Measurements from ENCODE around the gene FKBP1A. TPM values are rescaled to one million over a fixed set of nuclear protein-coding genes. Genes with fewer than 3 reads are reported as not detected.
A peak's percentile ranks its signal among the peaks of the same experiment; 100 is the strongest.

FKBP1A gene
- total and polyA plus RNA-seq, 5 donors from 2014 or later, result 49.1 to 84.3 (median 65.4) TPM

GRCh38 chr20:1435337-1435699 is 42.5 kb upstream of the FKBP1A start:
- H3K36me3 ChIP-seq (ENCODE audit: control insufficient read depth, insufficient read depth, low read length), result peaks cover 3% of the 10 kb centered on the region
- Mint-ChIP-seq H3K36me3 (peaks cover 3% of the 10 kb centered on the region), H3K27me3 (no peaks in the 10 kb centered on the region), H3K4me3 (no peak overlapping the region), H3K4me1 (peaks cover 13 to 32% (median 25%) of the 10 kb centered on the region in 4 donors), H3K9me3 (no peaks in the 10 kb centered on the region), H3K27ac (no peak overlapping the region)
- no peaks in the 10 kb centered on the region for H3K9me3 ChIP-seq (ENCODE audit: control insufficient read depth in 2 of 2, low read length in 2 of 2)
- H3K4me1 ChIP-seq (ENCODE audit: control insufficient read depth, insufficient read depth, low read length, poor library complexity, severe bottlenecking), result peaks cover 14% of the 10 kb centered on the region
- H3K27me3 ChIP-seq (ENCODE audit: control insufficient read depth, insufficient read depth, low read length), result no peaks in the 10 kb centered on the region
- H3K4me3 ChIP-seq (ENCODE audit: low read depth, low read length), result peak overlapping the region; percentile 55
- ATAC-seq (ENCODE audit: low read depth in 2 of 2) (no peak), DNase-seq (no peak)
- no peak overlapping the region for H3K27ac ChIP-seq (ENCODE audit: insufficient read depth, low read length, poor library complexity, severe bottlenecking)

- Histone ChIP-seq H3K27me3 (ENCODE audit: control insufficient read depth, insufficient read depth, low read length) (no peaks in the 10 kb centered on the region), H3K4me3 (ENCODE audit: low read depth, low read length) (peak overlapping the region; percentile 55), H3K36me3 (ENCODE audit: control insufficient read depth, insufficient read depth, low read length) (no peaks in the 10 kb centered on the region), H3K9me3 (ENCODE audit: control insufficient read depth in 2 of 2, low read length in 2 of 2) (no peaks in the 10 kb centered on the region), H3K27ac (ENCODE audit: insufficient read depth, low read length, poor library complexity, severe bottlenecking) (no peak overlapping the region), H3K4me1 (ENCODE audit: control insufficient read depth, insufficient read depth, low read length, poor library complexity, severe bottlenecking) (peaks cover 14% of the 10 kb centered on the region)
- Mint-ChIP-seq H3K9me3 (no peaks in the 10 kb centered on the region), H3K36me3 (no peaks in the 10 kb centered on the region), H3K4me1 (peaks cover 13 to 29% (median 25%) of the 10 kb centered on the region in 4 donors), H3K27ac (peak overlapping the region in 1 of 3 donors; percentile 10), H3K4me3 (peak overlapping the region in 1 of 4 donors; percentile 36), H3K27me3 (peaks cover 4% of the 10 kb centered on the region)
- DNase-seq (peak; percentile 29 to 94 (median 61)), ATAC-seq (ENCODE audit: low read depth in 2 of 2) (peak; percentile 78 to 79)
These were observed 41.9 kb upstream of the FKBP1A start for GRCh38 chr20:1434571-1435336.

GRCh38 chr20:1431158-1431557 is 38.3 kb upstream of the FKBP1A start:
- ATAC-seq (ENCODE audit: low read depth in 2 of 2) (no peak), DNase-seq (no peak)
- no peak overlapping the region for H3K27ac ChIP-seq (ENCODE audit: insufficient read depth, low read length, poor library complexity, severe bottlenecking)
- Mint-ChIP-seq H3K36me3 (no peaks in the 10 kb centered on the region), H3K4me1 (peaks cover 13 to 24% (median 20%) of the 10 kb centered on the region in 4 donors), H3K4me3 (no peak overlapping the region), H3K9me3 (no peaks in the 10 kb centered on the region), H3K27me3 (peaks cover 4% of the 10 kb centered on the region), H3K27ac (no peak overlapping the region)
- H3K36me3 ChIP-seq (ENCODE audit: control insufficient read depth, insufficient read depth, low read length), result no peaks in the 10 kb centered on the region
- no peaks in the 10 kb centered on the region for H3K9me3 ChIP-seq (ENCODE audit: control insufficient read depth in 2 of 2, low read length in 2 of 2)
- peaks cover 14% of the 10 kb centered on the region for H3K4me1 ChIP-seq (ENCODE audit: control insufficient read depth, insufficient read depth, low read length, poor library complexity, severe bottlenecking)
- H3K27me3 ChIP-seq (ENCODE audit: control insufficient read depth, insufficient read depth, low read length), result no peaks in the 10 kb centered on the region
- no peak overlapping the region for H3K4me3 ChIP-seq (ENCODE audit: low read depth, low read length)

- no peak overlapping the region for H3K4me3 Mint-ChIP-seq
- Histone ChIP-seq H3K27me3 (ENCODE audit: control insufficient read depth, insufficient read depth, low read length) (no peaks in the 10 kb centered on the region), H3K36me3 (ENCODE audit: control insufficient read depth, insufficient read depth, low read length) (no peaks in the 10 kb centered on the region), H3K27ac (ENCODE audit: insufficient read depth, low read length, poor library complexity, severe bottlenecking) (no peak overlapping the region), H3K9me3 (ENCODE audit: control insufficient read depth in 2 of 2, low read length in 2 of 2) (no peaks in the 10 kb centered on the region), H3K4me1 (ENCODE audit: control insufficient read depth, insufficient read depth, low read length, poor library complexity, severe bottlenecking) (peaks cover 9% of the 10 kb centered on the region), H3K4me3 (ENCODE audit: low read depth, low read length) (no peak overlapping the region)
- DNase-seq (no peak), ATAC-seq (ENCODE audit: low read depth in 2 of 2) (no peak)
- H3K36me3 Mint-ChIP-seq, result no peaks in the 10 kb centered on the region
- H3K27ac Mint-ChIP-seq, result peak overlapping the region in 1 of 3 donors; percentile 52
- H3K4me1 Mint-ChIP-seq, result peaks cover 6 to 18% (median 12%) of the 10 kb centered on the region in 4 donors
- H3K27me3 Mint-ChIP-seq, result peaks cover 4% of the 10 kb centered on the region
- no peaks in the 10 kb centered on the region for H3K9me3 Mint-ChIP-seq
These were observed 37.2 kb upstream of the FKBP1A start for GRCh38 chr20:1430004-1430451.

- ATAC-seq (ENCODE audit: low read depth in 2 of 2), result no peak
- Mint-ChIP-seq H3K9me3 (no peaks in the 10 kb centered on the region), H3K27me3 (peaks cover 4% of the 10 kb centered on the region), H3K4me3 (no peak overlapping the region), H3K27ac (no peak overlapping the region), H3K4me1 (peaks cover under 1 to 14% (median 4%) of the 10 kb centered on the region in 4 donors), H3K36me3 (no peaks in the 10 kb centered on the region)
- Histone ChIP-seq H3K36me3 (ENCODE audit: control insufficient read depth, insufficient read depth, low read length) (no peaks in the 10 kb centered on the region), H3K4me3 (ENCODE audit: low read depth, low read length) (no peak overlapping the region), H3K27me3 (ENCODE audit: control insufficient read depth, insufficient read depth, low read length) (no peaks in the 10 kb centered on the region), H3K27ac (ENCODE audit: insufficient read depth, low read length, poor library complexity, severe bottlenecking) (no peak overlapping the region), H3K4me1 (ENCODE audit: control insufficient read depth, insufficient read depth, low read length, poor library complexity, severe bottlenecking) (peaks cover 1% of the 10 kb centered on the region), H3K9me3 (ENCODE audit: control insufficient read depth in 2 of 2, low read length in 2 of 2) (no peaks in the 10 kb centered on the region)
- DNase-seq, result no peak
These were observed 36.4 kb upstream of the FKBP1A start for GRCh38 chr20:1429143-1429728.

- Mint-ChIP-seq H3K27ac (no peak overlapping the region), H3K27me3 (peaks cover 4% of the 10 kb centered on the region)
- H3K4me3 ChIP-seq (ENCODE audit: low read depth, low read length), result no peak overlapping the region
These were observed 34.7 kb upstream of the FKBP1A start for GRCh38 chr20:1427457-1428054.

GRCh38 chr20:1426231-1426849 is 33.5 kb upstream of the FKBP1A start:
- no peak overlapping the region for H3K4me3 ChIP-seq (ENCODE audit: low read depth, low read length)
- H3K36me3 ChIP-seq (ENCODE audit: control insufficient read depth, insufficient read depth, low read length), result no peaks in the 10 kb centered on the region
- Mint-ChIP-seq H3K4me1 (peaks cover 0 to 13% (median 6%) of the 10 kb centered on the region in 4 donors), H3K27me3 (peaks cover 4% of the 10 kb centered on the region), H3K9me3 (peaks cover 0 to 7% (median under 1%) of the 10 kb centered on the region in 7 donors), H3K27ac (peak overlapping the region in 1 of 3 donors; percentile 47), H3K36me3 (peaks cover 6% of the 10 kb centered on the region), H3K4me3 (no peak overlapping the region)
- no peaks in the 10 kb centered on the region for H3K4me1 ChIP-seq (ENCODE audit: control insufficient read depth, insufficient read depth, low read length, poor library complexity, severe bottlenecking)
- ATAC-seq (ENCODE audit: low read depth in 2 of 2) (no peak), DNase-seq (no peak)
- no peaks in the 10 kb centered on the region for H3K27me3 ChIP-seq (ENCODE audit: control insufficient read depth, insufficient read depth, low read length)
- H3K27ac ChIP-seq (ENCODE audit: insufficient read depth, low read length, poor library complexity, severe bottlenecking), result no peak overlapping the region
- peaks cover under 1% of the 10 kb centered on the region in 2 experiments for H3K9me3 ChIP-seq (ENCODE audit: control insufficient read depth in 2 of 2, low read length in 2 of 2)

More at GRCh38 chr20:1427457-1428054, 34.7 kb upstream of the FKBP1A start:
- DNase-seq (no peak), ATAC-seq (ENCODE audit: low read depth in 2 of 2) (no peak)
- H3K9me3 Mint-ChIP-seq, result peaks cover 0 to 4% (median 0%) of the 10 kb centered on the region in 7 donors
- Histone ChIP-seq H3K4me1 (ENCODE audit: control insufficient read depth, insufficient read depth, low read length, poor library complexity, severe bottlenecking) (no peaks in the 10 kb centered on the region), H3K27ac (ENCODE audit: insufficient read depth, low read length, poor library complexity, severe bottlenecking) (no peak overlapping the region), H3K27me3 (ENCODE audit: control insufficient read depth, insufficient read depth, low read length) (no peaks in the 10 kb centered on the region), H3K9me3 (ENCODE audit: control insufficient read depth in 2 of 2, low read length in 2 of 2) (no peaks in the 10 kb centered on the region), H3K36me3 (ENCODE audit: control insufficient read depth, insufficient read depth, low read length) (no peaks in the 10 kb centered on the region)
- H3K4me3 Mint-ChIP-seq, result no peak overlapping the region
- no peaks in the 10 kb centered on the region for H3K36me3 Mint-ChIP-seq
- peaks cover 0 to 14% (median 5%) of the 10 kb centered on the region in 4 donors for H3K4me1 Mint-ChIP-seq
